A549 treated with Hydrocortisone at 1 μM for 4 hours (cell line): ENCODE results near the gene MMADHC. TPM values are rescaled to one million over a fixed set of nuclear protein-coding genes. Genes with fewer than 3 reads are reported as not detected.

ENCODE experiments used
- total RNA-seq: library from RNA; stranded (reverse); fragments of 200-300 nt; extraction: Qiagen RNA extraction; gene quantifications from 5 replicates; pipeline ENCODE4 v1.2.3, GENCODE V29; 2022

Gene MMADHC
- total RNA-seq = 77.0 to 105 TPM (median 85.1 TPM) in 5 replicates

DNA sequence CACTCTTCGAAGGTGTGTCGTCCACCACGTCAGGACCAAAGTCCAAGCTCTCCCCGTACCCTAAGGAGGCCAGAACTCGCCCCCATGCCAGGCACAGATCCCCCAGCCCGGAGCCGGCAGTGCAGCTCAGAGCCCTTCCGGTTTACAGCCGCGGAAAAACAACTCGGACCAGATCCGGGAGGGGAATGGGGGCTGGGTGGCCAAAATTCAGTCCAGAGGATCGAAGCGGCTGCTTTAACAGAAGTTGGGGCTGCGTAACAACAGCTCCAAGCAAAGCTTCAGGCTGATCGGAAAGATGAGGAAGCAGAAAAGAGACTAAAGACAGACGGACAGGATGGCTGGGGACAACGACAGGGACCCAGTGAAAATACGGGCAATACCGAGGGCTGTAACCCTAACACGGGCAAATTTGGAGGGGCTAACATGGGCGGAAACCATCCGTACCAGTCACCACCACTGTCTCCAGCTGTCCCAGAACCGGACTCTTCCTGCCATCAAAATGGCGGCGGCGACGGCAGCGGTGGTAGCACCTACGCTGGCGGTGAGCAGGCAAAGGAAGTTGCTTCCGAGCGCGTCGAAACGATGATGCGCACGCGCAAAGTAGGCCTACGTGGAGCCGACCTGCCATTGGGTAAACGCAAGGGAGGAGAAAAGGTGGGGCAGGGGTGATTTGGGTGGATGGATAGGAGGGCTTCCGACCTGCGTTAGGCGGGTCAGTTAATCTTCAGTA lies at the start of gene MMADHC:
Gene MMADHC, minus strand, starts transcription at position 556 of the 730 bp plus-strand sequence. CDS start 678 bp downstream, outside the sequence.

